DMS53 treated with DMSO at 0.1 percent for 48 hours (cell line): ENCODE data around the gene KCP.
"Not testable (repeated sequence)": the region's sequence is repeated elsewhere in the genome, so short reads cannot be mapped to it uniquely, and the experiment has no call there.

ENCODE experiments used
- DNase-seq: peaks from one replicate; lab custom pipeline; 2025; ENCODE audit not compliant: unreplicated experiment; lab: John Stamatoyannopoulos, UW

KCP gene

DNA sequence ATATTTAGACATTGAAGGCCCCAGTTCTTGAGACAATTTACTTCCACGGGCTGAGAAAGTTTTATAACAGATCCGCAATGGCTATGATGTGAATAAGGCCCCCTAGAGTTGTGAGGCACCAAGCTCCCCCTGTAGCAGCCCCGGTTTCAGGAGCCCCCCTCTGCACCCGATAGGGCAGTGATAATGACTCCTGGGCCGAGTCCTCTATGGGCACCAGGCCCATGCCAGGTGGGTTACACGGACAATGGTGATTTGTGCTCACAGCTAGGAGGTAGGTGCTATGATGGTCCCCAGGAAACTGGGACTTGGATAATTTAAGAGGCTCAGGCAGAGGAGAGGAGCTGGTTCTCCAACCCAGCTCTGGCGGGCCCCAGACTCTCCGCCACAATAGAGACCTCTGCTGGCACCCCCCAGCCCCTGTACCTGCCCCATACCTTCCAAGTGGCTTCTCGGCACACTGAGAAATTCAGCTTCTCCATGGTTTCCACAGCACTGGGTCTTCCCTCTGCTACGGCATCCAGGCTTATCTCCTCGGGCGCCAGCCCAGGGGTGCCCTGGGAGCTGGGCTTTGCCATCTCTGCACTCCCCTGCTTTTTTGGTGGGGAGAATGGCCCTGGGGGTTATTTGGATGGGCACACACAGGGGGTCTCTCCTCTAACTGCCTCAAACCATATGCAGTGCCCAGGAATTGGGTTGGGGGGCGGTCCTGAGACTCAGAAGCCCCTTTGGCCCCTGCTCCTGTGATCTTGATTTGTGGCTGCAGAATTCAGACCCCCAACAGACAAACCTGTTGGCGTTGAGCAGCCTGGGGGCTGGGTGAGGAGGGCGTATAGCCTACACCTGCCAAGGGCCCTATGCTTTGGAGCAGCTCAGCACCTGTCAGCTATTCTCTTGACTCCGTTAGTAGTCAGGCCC, 12.2 kb upstream of the KCP start:
- no peak for DNase-seq

GRCh38 chr7:128921866-128922440, 11.4 kb upstream of the KCP start:
- no peak for DNase-seq

DNA sequence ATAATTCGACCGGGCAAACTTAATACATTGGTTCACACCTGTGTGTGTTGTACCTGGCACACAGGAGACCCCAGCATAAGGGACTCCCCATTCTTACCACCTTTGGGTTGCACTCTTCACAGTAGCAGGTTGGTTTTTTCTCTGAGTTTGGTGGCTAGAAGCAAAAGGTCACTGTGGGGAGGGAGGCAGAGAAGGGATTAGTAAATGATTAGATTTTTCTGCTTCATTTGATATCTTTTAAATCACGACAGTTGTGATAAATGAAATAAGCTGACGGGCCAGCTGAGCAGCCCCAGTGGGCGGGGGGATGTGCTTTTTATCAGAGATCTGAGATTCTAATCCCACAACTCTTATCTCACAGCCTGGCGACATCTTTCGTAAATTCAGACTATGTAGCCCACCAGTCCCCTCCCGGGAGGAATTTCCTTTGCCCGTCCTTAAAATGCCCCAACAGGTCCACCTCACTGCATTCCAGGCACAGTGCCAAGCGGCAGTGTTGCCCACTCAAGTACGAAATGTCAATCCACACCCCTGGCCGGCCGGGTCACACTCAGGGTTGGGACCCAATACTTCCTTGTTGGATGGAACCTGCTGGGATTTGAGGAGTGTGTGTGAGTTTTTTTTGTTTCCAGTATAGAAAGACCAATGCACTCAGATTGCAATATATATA, 10.5 kb upstream of the KCP start:
- DNase-seq: no peak

GRCh38 chr7:128919881-128920799, 9.6 kb upstream of the KCP start:
- DNase-seq: no peak

- DNase-seq: no peak
Measured at GRCh38 chr7:128919241-128919640, 8.7 kb upstream of the KCP start.

DNA sequence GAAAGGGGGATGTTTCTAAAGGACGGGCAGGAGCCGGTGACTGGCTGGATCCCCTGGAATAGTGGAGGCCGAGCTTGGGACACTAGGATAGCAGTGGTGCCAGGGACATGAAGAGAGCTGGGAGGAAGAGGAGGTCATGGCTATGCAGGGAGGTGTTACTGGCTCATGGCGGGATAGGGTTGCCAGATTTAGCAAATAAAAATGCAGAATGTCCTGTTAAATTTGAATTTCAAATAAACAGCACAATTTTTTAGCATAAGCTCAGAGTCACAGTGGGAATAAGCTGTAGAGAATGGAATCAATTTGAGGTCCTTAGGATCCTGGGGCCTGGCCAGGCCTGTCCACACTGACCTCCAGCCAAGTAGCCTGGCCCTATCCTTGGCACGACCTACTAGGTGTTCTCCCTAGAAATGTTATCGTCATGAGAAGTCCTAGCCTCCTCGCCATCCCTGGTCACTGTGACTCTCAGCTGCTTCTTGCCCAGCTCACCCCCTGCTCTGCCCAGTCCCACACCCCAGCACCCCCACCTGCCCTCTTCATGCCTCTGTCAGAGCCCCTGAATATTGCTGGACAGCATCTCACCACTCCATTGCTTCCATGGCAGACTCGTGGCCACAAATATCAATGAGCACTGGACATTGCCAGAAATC, 7.6 kb upstream of the KCP start:
- DNase-seq: no peak

GRCh38 chr7:128917122-128917521, 6.6 kb upstream of the KCP start:
- DNase-seq: no peak

- DNase-seq: no peak
Measured at GRCh38 chr7:128916643-128916915, 6.1 kb upstream of the KCP start.

DNA sequence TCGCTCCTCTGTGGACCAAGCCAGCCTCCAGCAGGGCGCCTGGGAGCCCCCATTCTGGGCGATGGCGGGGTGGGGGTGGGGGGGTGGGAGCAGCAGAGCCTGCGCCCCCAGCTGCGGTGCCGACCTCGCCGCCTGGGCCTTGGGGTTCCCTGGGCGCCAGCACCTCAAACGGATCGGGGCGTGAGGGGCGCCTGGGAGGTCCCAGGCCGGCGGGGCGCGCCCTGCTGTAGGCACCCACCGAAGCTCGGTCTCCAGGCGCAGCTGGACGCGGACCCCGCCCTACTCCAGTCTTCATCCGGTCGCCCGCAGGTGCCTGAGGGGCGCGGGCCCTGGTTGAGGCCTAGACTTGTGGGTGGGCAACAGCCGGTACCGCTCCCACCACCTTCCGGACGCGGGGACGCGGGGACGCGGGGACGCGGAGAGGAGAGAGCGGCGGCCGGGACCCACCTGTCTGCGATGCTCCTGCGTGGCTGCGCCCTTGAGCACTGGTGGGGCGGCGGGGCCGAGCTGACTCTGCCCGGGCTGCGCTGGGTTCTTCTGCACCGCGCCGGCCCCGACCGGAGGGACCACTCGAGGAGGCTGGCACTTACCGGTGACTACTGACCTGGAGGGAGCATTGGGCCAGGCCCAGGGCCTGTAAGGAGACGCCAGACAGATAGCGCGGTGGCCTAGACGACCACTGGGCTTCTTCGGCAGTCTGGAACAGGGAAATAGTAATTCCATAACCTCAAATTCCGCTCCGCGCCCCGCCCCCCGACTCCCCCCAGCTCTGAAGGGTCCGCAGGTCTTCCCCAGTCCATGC, 5.5 kb upstream of the KCP start:
- DNase-seq: no peak

DNA sequence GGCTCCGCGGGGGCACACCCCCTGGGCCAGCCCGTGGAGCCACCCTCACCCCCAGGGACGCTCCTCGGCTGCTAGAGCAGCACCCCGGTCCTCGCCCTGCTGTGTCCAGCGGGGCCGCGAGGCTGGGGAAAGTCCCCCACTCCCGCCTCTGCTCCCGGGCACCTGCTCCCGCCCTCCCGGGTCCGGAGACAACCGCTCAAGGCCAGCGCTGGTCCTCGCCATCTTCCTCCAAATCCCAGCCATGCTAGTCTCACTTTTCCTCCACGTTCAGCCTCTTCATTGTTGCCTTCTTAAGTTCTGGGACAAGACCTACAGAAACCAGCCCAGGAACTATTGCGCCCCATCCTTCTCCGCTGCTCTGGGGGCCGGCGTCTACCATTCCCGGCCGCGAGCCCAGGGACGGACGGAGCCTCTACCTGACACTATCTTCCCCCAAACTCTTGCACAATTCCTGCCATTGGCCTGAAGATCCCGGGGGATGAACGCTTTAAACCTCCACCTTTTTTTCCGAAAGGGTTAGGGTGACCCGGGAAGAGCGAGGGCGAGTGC, 4.8 kb upstream of the KCP start:
- DNase-seq: no peak

- no peak for DNase-seq
Measured at GRCh38 chr7:128914566-128915151, 4.2 kb upstream of the KCP start.

- no peak for DNase-seq
Measured at GRCh38 chr7:128913870-128914565, 3.5 kb upstream of the KCP start.

- not testable (repeated sequence) for DNase-seq
Measured at GRCh38 chr7:128912709-128913495, 2.4 kb upstream of the KCP start.

GRCh38 chr7:128912281-128912680, 1.8 kb upstream of the KCP start:
- DNase-seq: no peak

GRCh38 chr7:128911423-128912031, 1.0 kb upstream of the KCP start:
- DNase-seq: peak; percentile 28

DNA sequence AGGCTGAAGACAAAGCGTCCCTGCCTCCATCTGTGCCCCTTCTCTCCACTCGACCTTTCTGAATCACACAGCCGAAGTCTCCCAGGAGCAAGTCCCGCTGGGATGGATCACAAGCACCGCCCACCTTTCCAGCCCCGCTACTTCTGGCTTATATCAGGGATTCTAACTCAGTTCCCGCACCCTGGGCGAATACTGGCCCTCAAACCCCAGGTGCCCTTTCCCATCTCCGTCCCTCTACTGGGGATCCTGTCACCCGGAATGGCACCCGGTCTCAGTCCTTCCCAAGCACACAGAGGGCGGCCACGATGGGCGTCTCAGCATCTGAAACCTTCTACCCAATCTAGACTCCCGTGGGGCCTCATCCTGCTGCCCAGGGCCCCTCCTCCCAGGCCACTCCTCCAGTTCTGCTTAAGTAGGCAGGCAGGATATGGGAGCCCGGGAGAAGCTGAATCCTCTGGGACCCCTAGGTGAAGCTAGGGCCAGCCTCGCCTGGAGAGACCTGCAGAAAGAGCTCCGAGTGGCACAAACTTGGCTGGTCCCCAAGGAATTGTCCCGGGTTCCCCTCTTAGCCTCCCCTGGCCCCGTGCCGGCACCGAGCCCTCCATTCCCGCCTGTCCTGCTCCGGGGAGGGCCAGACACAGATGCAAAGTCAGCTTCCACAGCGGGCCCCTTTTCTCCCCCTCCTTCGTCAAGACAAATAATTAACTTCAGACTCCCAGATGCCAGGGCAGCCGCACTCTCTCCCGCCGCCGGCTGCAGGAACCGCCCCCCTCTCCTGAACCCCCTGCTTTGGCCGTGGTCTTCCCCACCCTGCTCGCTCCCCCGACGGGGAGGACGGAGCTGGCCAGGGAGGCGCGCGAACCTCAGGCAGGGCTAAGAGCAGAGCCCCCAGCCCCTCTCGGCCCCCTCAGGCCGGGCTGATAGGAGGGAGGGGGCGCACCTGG, 612 bp downstream of the KCP start:
- DNase-seq: peak; percentile 58
